GM19328 (cell line): ENCODE results near the gene ZBTB43.

ENCODE experiments used
- ATAC-seq: cut with Tn5 transposase; IDR thresholded peaks from one replicate; pipeline ENCODE4 v1.9.1; 2021; ENCODE audit warnings: mild to moderate bottlenecking, moderate library complexity; ENCODE audit not compliant: unreplicated experiment

Gene ZBTB43

GRCh38 chr9:126853667-126854066, 48.8 kb downstream of the ZBTB43 start:
- no peak for ATAC-seq

DNA sequence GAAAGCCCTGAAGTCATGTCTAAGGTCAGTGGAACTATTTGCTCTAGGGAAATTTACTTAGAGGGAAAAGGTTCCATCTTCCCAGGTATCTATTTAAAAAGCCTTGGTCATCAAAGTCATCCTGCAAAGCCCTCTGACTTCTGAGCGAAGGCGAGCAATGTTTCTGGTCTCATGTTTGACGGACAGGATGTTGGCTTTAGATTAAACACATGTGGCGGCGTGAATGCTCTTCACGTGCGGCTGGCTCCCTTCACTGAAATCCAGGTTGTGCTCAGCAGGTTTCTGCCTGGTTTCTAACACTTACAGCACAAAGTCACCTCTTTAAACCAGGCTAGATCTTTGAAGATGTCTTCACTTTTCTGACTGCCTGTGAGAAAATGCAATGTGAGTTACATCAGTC, 49.9 kb downstream of the ZBTB43 start:
- ATAC-seq: no peak

GRCh38 chr9:126856326-126856877, 51.6 kb downstream of the ZBTB43 start:
- ATAC-seq: no peak

DNA sequence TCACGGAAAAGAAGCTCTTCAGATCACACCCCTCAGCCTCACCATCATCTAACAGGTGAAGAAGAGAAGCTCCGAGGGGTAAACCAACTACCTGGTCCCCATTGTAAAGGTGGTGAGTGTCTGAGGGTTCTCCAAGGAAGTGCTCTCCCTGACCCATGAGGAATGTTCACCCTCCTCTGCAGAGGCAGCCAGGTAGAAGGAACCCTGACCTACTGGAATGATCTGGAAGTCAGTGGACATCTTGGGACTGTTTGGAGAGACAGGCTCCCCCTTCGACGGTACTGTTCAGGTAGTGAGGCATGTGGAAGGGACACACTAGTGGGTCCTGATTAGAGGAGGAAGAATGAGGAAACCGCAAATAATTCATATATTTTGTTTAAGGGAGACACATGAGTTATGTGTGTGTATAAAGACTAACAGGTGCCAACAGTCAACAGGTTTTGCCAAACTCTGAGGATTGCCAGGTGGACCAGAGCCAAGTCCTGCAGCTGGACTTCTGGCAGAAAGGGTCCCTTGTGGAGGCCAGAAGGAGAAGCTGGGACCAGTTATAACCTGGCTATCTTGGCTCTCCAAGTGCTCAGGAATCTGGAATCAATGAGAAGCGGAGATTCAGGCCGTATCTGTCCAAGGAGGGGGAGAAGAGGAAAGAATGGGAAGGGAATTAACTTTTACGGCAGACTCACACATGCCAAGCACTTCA, 52.6 kb downstream of the ZBTB43 start:
- ATAC-seq: no peak

DNA sequence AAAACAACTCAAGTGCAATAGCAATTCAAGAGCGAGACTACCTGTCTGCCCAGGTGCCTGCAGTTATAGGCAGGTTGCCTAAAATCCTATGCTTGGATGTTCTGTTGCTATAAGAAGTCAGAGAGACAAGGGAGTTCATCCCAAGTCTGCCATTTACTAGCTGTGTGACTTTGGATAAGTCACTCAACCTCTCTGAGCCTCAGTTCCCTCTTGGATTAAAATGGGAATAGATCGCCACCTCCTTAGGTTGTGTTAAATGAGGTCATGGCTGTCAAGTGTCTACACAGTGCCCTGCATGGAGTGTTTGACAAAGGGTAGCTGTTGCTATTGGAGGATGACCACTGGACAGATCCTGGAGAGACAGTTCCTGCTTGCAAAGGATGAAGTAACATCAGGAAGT, 54.3 kb downstream of the ZBTB43 start:
- ATAC-seq: no peak

DNA sequence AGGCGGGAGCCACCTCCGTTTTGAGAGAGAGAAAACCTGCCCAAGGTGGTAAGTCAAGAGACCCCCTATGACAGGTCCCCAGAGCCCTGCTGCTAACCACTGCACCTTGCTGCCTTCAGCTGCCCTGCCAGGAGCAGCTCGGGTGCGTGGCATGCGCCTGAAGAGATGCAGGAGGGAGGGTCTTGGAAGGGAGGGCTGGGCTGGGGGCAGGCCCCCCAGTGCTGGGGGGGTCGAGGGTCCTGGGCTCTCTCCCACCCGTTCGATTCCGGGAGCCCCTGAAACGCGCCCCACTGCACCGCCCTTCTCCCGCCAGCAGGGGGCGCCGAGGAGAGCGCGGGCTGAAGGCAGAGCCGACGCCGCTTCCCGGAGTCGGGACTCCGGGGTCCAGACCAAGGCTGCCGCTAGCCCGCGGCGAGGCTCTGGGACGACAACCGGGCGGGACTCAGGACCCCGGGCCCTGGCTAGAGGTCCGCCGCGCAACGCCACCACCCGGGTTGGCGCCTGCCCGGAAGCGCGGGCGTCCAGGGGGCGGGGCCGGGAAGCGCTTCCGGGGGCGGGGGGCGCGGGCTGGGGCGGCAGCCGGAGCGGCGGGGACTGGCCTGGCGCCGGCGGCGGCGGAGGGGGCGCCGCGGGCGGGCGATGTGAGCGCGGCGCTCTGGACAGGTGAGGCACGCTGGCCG, 55.4 kb downstream of the ZBTB43 start, which contains the start of gene ZBTB34:
Gene ZBTB34, plus strand, starts transcription at position 563 of the 680 bp plus-strand sequence. CDS start 18,761 bp downstream, outside the sequence.
- peak; percentile 60 for ATAC-seq

DNA sequence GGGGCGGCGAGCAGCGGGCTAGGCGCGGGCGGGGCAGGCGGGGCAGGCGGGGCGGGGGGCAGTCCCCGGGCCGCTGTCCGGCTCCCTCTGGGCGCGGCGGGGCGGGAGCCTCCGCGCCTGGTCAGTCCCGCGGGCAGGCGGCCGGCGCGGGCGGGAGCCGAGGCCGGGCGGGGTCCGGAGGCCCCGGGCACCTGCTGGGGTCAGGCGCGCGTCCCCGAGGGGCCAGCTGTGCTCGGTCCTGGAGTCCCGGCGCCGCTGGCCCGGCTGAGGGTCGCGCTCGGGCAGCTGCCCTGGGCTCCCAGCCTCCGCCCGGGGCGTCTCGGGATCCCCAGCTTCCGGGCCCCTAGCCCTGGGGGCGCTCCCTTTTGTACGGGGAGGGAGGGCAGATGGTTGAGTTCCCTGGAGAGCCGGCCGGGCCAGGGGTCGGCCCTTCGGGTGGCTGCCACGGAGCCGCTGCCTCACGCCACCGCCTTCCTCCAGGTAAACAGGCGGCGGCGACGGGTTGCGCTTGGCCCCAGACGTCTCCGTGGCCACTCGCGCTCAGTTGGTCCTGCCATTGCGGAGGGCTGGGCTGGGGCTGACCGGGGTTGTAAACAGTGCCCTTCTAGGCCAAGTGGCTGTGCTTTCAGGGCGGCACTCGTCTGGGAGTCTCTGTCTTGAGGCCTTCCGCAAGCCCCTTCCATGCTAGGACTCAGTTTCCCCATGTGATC, 56.1 kb downstream of the ZBTB43 start:
- ATAC-seq: peak; percentile 28

DNA sequence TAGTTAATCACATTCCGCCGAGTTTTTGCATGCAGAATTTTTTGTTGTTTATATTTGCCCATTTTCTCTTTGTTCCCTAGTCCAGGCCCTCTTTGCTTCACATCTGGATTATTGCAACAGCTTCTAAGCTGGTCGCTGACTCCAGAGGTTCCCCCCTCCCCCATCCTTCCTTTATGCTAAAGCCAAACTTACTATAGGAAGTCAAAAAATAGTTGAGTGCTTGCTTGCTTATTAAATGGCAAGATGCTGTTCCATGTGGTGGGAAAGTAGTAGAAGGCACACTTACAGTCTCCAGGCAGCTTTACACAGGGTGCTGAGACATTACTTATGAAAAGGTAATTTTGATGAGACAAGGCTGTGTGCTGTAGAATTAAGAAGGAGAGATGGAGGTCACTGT, 56.9 kb downstream of the ZBTB43 start:
- no peak for ATAC-seq

- no peak for ATAC-seq
These were observed 57.4 kb downstream of the ZBTB43 start for GRCh38 chr9:126862104-126862761.

- ATAC-seq: no peak
These were observed 59.9 kb downstream of the ZBTB43 start for GRCh38 chr9:126864771-126865170.

DNA sequence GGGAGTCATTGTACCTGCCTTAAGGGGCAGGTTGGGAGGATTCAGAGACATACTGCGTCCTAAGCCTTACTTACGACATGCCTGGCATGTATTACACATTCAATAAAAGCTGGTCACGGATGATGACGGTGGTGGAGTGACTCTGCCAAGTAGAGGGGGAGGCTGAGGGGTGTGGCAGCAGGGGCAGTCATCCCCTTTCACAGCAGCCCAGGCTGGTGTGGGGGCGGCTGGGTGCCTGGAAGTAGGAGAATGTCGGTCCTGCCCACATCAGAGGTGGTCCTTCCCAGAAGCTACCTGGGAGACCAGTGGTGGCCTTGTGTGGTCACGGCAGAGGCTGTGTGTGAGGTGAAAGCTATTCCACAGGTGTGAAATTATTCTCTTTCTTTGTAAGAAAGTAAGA, 64.5 kb downstream of the ZBTB43 start:
- ATAC-seq: no peak

DNA sequence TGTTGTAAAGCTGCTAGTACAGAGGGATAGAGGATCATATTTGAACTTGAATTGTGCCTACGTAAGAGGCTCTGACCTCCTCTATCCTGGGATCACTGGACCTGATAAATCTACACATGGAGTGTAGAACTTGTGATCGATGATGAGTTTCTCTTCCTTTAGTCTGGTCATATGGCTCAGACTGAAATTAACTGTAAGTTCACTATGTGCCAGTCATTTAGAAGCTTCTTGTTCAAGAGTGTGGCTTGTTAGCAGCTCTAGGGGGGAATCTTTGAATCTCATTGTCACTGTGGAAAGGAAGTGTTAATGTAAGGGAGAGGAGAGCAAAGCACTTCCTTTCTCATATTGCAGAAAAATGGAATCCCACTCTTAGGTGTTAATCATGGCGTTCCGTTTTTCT, 67.7 kb downstream of the ZBTB43 start:
- ATAC-seq: no peak

DNA sequence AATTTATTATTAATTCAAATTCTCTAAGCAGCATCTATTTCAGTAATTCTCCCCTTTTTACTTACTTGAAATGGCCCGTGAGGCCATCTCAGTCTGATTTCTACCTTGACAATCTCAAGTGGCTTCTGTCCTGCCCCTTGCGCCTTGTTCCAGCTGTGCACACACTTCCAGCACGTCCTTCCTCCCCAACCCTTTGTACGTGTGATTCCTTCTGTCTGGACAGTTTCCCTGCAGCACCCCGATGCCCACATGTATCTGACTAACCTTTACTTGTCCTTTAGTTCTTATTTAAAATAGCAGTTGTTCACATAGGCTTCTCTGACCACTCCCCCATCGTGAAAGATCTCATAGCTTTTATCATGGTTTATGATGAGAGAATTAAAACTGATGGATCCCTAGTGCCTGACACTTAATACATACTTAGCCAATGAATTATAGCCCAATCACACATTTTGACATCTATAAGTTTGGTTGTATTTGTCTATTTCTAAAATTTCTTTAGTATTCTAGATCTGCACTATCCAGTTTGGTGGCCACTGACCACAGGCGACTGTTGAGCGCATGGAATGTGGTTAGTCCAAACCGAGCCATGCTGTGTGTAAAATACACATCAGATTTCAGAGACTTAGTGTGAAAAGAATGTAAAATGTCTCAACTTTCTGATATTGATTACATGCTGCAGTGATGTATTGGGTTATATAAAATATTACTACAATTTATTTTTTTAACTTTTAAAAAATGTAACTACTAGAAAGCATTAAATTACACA, 69.9 kb downstream of the ZBTB43 start:
- ATAC-seq: no peak

DNA sequence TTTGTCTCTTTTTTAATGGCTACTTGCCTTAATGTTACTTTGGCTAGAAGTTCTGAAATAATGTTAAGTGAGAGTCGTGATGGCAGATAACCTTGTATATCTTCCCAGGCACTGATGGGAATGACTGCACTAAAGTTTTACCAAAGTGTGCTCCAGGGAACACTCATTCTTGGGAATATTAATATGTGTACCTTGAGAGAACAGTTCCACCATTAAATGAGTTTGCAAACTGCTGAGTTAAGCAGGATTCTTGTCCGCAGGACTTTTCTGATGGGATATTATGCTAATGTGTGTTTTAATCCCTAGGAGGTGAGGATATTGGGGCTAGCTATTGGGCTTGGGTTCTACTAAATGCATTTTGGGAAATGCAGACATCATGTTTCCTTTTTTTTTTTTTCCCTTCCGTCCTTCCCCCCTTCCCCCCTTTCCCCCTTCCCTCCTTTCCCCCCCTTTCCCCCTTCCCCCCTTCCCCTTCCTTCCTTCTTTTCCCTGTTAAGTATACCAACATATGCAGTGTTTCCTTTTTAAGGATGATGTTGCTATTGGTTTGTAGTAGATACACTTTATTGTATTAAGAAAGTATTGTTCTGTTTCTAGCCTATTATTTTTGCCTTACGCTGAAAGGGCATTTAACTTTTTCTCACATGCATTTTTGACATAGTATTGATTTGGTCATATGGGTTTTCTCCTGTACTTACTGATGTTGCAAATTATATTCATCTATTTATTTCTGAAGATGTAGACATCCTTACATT, 71.1 kb downstream of the ZBTB43 start:
- ATAC-seq: no peak

DNA sequence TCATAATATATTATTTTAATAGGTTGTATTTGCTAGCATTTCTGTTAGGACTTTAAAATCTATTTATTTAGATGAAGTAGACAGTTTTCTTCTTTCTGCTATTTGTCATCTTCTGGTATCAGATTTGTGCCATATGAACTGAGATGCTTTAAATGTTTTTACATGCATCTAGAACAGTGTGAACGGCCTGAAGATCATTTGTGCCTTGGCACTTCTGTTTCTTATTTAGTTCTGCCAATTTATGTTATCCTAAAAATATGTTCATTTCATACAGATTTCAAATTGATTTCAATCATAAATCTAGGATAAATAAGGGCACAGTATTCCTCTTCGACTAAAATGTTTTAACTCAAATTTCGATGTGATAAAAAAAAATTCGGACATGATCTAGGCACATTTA, 71.7 kb downstream of the ZBTB43 start:
- ATAC-seq: no peak

DNA sequence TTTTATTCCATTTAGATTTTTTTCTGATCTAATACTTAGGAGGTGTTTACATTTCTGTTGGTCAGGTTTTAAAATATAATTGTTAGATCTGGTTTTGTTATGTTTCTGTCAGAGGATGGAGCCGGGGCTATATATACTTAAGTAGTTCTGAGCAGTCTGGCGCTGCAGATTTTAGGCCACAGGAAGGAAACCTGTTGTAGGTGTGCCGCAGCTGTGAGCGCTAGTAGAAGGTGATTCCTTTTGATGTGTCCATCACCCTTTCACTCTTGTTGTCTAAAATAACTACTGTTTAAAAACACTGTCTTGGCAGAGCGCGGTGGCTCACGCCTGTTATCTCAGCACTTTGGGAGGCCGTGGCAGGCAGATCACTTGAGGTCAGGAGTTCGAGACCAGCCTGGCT, 72.6 kb downstream of the ZBTB43 start:
- ATAC-seq: no peak

DNA sequence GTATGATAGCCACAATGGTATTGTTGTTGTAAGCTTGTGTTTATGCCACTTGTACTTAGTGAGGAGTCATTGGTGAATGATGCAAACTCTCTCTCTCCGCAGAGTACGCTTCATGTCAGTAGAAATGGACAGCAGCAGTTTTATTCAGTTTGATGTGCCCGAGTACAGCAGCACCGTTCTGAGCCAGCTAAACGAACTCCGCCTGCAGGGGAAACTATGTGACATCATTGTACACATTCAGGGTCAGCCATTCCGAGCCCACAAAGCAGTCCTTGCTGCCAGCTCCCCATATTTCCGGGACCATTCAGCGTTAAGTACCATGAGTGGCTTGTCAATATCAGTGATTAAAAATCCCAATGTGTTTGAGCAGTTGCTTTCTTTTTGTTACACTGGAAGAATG, 74.4 kb downstream of the ZBTB43 start:
- no peak for ATAC-seq

DNA sequence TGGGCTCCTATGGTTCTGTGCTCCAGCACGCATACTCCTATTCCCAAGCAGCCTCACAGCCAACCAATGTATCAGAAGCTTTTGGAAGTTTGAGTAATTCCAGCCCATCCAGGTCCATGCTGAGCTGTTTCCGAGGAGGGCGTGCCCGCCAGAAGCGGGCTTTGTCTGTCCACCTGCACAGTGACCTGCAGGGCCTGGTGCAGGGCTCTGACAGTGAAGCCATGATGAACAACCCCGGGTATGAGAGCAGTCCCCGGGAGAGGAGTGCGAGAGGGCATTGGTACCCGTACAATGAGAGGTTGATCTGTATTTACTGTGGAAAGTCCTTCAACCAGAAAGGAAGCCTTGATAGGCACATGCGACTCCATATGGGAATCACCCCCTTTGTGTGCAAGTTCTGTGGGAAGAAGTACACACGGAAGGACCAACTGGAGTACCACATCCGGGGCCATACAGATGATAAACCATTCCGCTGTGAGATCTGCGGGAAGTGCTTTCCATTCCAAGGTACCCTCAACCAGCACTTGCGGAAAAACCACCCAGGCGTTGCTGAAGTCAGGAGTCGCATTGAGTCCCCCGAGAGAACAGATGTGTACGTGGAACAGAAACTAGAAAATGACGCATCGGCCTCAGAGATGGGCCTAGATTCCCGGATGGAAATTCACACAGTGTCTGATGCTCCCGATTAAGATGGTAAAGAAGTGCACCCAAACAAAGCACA, 75.5 kb downstream of the ZBTB43 start:
- no peak for ATAC-seq

GRCh38 chr9:126880947-126881332, 76.1 kb downstream of the ZBTB43 start:
- no peak for ATAC-seq
